Transverse colon (tissue), 4 donors: ENCODE measurements around the gene KRTAP5-4.
"Not testable (repeated sequence)": the region's sequence is repeated elsewhere in the genome, so short reads cannot be mapped to it uniquely, and the experiment has no call there.

Experiments used
- POLR2A ChIP-seq: fragments of 450-650 bp; IDR thresholded peaks from one replicate; pipeline ENCODE4 v1.6.1; 2016; ENCODE audit warnings: antibody characterized with exemption, mild to moderate bottlenecking, moderate library complexity
- POLR2AphosphoS5 ChIP-seq, 3 donors: sonication (generic); formaldehyde crosslinking; IDR thresholded peaks; one replicate each; pipeline ENCODE4 v1.6.1; 2016; ENCODE audit warnings: antibody characterized with exemption in 3 of 3
- TF ChIP-seq, protein P1 (sequence below), 5 experiments: fragments of 200-600 bp in 3 of 5; fragments of 450-650 bp in 2 of 5; sonication (generic) in 3 of 5; IDR thresholded peaks; 1 replicate in 2 of 5; 2 replicates in 3 of 5; pipeline ENCODE4 v1.5.1; 2016 to 2017; ENCODE audit warnings: antibody characterized with exemption in 5 of 5, inconsistent platforms in 3 of 5, mild to moderate bottlenecking in 2 of 5, moderate library complexity in 1 of 5

DNA sequence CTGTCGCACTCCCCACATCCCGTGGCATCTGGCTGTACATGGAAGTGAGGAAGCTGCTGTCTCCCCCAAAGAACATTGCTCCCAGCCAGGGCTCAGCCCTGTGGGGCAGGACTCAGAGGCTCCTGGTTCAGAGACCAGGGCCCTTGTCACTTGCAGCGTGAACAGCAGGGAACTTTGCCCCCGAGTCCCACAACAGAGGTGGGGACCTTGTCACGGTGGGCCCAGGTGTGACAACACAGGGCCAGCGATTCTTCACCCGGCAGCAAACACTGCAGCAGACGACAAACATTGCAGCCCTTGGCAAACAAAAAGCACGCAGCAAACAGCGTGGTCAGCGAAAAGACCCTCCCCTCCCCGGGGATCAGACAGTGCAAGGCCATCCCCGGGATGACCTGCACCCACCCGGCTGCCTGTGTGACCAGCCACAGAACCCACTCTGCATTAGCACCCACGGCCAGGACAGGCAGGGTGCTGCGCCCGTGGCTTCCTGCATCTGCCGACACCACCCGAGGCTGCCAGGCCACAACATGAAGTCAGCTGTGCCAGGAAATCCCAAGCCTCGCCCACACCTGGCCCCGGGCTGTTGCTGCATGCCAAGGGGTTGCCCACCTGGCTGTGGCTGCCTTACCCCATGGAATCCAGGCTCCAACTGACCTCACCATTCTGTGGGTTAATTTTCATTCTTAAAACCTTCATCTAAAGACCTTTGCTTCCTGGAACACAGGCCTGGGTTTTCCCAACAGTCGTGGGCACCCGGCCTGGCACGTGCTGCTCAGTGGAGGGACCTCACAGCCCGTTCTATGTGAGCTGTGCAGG is 39.7 kb upstream of the KRTAP5-4 start:
- TF ChIP-seq, protein P1, sequence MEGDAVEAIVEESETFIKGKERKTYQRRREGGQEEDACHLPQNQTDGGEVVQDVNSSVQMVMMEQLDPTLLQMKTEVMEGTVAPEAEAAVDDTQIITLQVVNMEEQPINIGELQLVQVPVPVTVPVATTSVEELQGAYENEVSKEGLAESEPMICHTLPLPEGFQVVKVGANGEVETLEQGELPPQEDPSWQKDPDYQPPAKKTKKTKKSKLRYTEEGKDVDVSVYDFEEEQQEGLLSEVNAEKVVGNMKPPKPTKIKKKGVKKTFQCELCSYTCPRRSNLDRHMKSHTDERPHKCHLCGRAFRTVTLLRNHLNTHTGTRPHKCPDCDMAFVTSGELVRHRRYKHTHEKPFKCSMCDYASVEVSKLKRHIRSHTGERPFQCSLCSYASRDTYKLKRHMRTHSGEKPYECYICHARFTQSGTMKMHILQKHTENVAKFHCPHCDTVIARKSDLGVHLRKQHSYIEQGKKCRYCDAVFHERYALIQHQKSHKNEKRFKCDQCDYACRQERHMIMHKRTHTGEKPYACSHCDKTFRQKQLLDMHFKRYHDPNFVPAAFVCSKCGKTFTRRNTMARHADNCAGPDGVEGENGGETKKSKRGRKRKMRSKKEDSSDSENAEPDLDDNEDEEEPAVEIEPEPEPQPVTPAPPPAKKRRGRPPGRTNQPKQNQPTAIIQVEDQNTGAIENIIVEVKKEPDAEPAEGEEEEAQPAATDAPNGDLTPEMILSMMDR (IDR thresholded peaks at IDR 0.05) = not testable (repeated sequence)
- not testable (repeated sequence) for TF ChIP-seq POLR2AphosphoS5 (IDR thresholded peaks at IDR 0.05); POLR2A
